Adrenal gland (tissue), 5 donors: Measurements from ENCODE around the gene C9orf50.

Experiments
- CTCF ChIP-seq, 6 experiments: fragments of 450-650 bp in 4 of 6; fragments of 200-600 bp in 2 of 6; sonication (generic) in 1 of 6; IDR thresholded peaks; 1 replicate in 5 of 6; 2 replicates in 1 of 6; pipeline versions ENCODE4 v1.5.1 to v1.8.0; 2016 to 2021; ENCODE audit warnings: antibody characterized with exemption in 6 of 6, mild to moderate bottlenecking in 2 of 6, moderate library complexity in 1 of 6
- POLR2A ChIP-seq, 2 donors: fragments of 450-650 bp; IDR thresholded peaks; one replicate each; pipeline ENCODE4 v1.6.1; 2017; ENCODE audit warnings: antibody characterized with exemption in 2 of 2, mild to moderate bottlenecking in 2 of 2, moderate library complexity in 1 of 2
- donor health status: DM: no; HTN: no; CAD: no.

- TF ChIP-seq CTCF (IDR thresholded peaks at IDR 0.05) = no peak
- no peak for TF ChIP-seq POLR2A (IDR thresholded peaks at IDR 0.05)
Observed at GRCh38 chr9:129608561-129609481, 12.1 kb downstream of the C9orf50 start.
